Calu3 (cell line): Measurements from ENCODE around the gene C1QTNF5. TPM values are rescaled to one million over a fixed set of nuclear protein-coding genes. Genes with fewer than 3 reads are reported as not detected.

Experiments used
- BruUV-seq: library from RNA; stranded (reverse); fragments of 400-500 nt; replicated peaks from 2 replicates; lab custom pipeline; 2021; lab: Mats Ljungman, UMichigan
- CTCF ChIA-PET: fragments of 300-600 bp; sonication (Branson Sonifier 250); formaldehyde crosslinking; loops from one replicate; lab custom pipeline; 2022; ENCODE audit warnings: antibody characterized with exemption; lab: Charles Lee
- DNase-seq: peaks from one replicate; pipeline ENCODE4 v3.0.0; 2022
- H3K27ac Mint-ChIP-seq: one replicate; pipeline ENCODE4 v1.8.0; 2022; ENCODE audit warnings: mixed read lengths; ENCODE audit not compliant: unreplicated experiment
- H3K27me3 Mint-ChIP-seq: one replicate; pipeline ENCODE4 v1.8.0; 2022; ENCODE audit warnings: mixed read lengths; ENCODE audit not compliant: unreplicated experiment
- H3K36me3 Mint-ChIP-seq: one replicate; pipeline ENCODE4 v1.8.0; 2022; ENCODE audit warnings: mild to moderate bottlenecking, moderate library complexity, mixed read lengths; ENCODE audit not compliant: insufficient read depth, unreplicated experiment
- H3K4me1 Mint-ChIP-seq: one replicate; pipeline ENCODE4 v1.8.0; 2022; ENCODE audit warnings: mild to moderate bottlenecking, low read depth, mixed read lengths; ENCODE audit not compliant: unreplicated experiment
- H3K4me3 Mint-ChIP-seq: one replicate; pipeline ENCODE4 v1.8.0; 2022; ENCODE audit warnings: mild to moderate bottlenecking, low read depth, moderate library complexity, mixed read lengths; ENCODE audit not compliant: unreplicated experiment
- H3K9me3 Mint-ChIP-seq: one replicate; pipeline ENCODE4 v1.8.0; 2022; ENCODE audit warnings: low read depth, mixed read lengths; ENCODE audit not compliant: unreplicated experiment
- intact Hi-C: fragments of 100-400 bp; cut with micrococcal nuclease; formaldehyde crosslinking; loops from one replicate; pipeline ENCODE4 v1.10.0; 2022; ENCODE audit not compliant: unreplicated experiment
- total RNA-seq: library from RNA; stranded (reverse); gene quantifications from 2 replicates; pipeline ENCODE4 v1.2.3, GENCODE V29; 2022
- TF ChIP-seq, protein P1 (sequence below): fragments of 200-600 bp; IDR thresholded peaks from one replicate; pipeline ENCODE4 v1.8.0; 2022; ENCODE audit warnings: antibody characterized with exemption; ENCODE audit not compliant: unreplicated experiment

The C1QTNF5 gene
- total RNA-seq, 1 experiment from 2014 or later: not detected

DNA sequence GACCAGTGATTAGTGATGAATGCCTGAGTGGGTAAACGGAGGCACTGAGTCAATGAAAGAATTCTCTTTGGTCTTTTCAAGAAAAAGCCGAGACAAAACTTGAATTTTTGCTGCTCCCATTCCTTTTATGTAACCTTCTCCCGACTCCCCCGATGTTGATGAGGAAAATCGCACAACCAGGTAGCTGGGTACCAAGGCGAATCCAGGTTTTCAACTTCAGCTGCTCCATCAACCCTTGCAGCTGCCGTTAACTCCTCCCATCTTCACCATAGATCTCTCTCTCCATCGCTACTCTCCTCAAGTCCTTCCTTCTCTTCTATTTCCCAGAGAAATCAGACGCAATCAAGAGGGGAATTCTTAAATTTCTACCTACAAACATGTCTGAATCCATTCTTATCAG, 41.4 kb upstream of the C1QTNF5 start:
- H3K27ac Mint-ChIP-seq: no peak overlapping the region
- CTCF ChIA-PET: interaction anchor here (1.2 to 2.3 kb wide), 2 partner anchors 34 to 93 kb away, joined by 3 to 6 read pairs; no protein-coding TSS in a partner anchor
- no peaks in the 10 kb centered on the region for H3K27me3 Mint-ChIP-seq
- TF ChIP-seq, protein P1, sequence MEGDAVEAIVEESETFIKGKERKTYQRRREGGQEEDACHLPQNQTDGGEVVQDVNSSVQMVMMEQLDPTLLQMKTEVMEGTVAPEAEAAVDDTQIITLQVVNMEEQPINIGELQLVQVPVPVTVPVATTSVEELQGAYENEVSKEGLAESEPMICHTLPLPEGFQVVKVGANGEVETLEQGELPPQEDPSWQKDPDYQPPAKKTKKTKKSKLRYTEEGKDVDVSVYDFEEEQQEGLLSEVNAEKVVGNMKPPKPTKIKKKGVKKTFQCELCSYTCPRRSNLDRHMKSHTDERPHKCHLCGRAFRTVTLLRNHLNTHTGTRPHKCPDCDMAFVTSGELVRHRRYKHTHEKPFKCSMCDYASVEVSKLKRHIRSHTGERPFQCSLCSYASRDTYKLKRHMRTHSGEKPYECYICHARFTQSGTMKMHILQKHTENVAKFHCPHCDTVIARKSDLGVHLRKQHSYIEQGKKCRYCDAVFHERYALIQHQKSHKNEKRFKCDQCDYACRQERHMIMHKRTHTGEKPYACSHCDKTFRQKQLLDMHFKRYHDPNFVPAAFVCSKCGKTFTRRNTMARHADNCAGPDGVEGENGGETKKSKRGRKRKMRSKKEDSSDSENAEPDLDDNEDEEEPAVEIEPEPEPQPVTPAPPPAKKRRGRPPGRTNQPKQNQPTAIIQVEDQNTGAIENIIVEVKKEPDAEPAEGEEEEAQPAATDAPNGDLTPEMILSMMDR: no peak
- H3K36me3 Mint-ChIP-seq: no peaks in the 10 kb centered on the region
- H3K9me3 Mint-ChIP-seq: no peaks in the 10 kb centered on the region
- H3K4me1 Mint-ChIP-seq: no peaks in the 10 kb centered on the region
- H3K4me3 Mint-ChIP-seq: no peak overlapping the region
- intact Hi-C loops: no loop called here
- DNase-seq: no peak
- BruUV-seq: TSS peak; percentile 93

DNA sequence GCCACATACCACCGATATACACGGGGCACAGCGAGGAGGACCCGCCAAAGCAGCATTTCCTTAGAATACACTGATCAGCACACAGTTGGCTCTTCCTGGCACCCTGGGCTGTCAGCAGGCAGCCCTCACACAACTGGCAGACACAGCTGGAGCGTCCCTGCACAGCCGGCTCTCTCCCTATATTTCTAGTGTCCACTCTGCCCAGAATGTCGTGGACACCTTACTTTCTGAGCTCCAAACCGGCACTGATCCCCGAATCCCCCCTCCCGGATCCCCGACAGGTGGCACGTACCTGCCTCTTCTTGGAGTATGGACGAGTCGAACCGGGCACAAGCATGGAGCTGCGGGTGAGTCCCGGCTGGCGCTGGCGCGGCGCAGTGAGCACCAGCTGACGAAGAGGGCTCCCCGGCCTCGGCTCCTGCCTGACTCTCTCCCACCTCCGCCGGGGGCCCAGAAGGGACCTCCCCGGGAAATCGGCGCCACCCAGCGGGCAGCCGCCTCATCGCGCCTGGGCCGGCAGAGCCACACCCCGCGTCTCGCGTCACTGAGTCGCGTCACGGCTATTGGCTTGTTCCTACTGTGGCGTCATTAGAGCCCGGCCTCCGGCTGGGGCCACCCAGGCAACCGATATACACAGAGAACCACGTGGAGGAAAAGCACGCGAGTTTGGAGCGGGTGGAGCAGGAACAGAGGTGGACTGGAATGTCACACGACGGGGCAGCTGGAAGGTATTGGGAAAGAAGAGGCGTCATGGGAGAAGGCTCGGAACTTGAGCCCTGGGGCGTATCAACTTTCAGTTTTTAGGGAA, 40.7 kb upstream of the C1QTNF5 start, which contains the start of gene USP2:
TSS of gene USP2 (minus strand) at position 510 of the 808 bp plus-strand sequence. CDS start 8,210 bp downstream, outside the sequence.
- TF ChIP-seq, protein P1: peak; percentile 64
- H3K4me1 Mint-ChIP-seq: no peaks in the 10 kb centered on the region
- CTCF ChIA-PET: interaction anchor here (0.6 to 2.3 kb wide), 6 partner anchors 10 to 94 kb away, joined by 3 to 8 read pairs (median 4); no protein-coding TSS in a partner anchor
- no TSS peak for BruUV-seq
- no peaks in the 10 kb centered on the region for H3K9me3 Mint-ChIP-seq
- no peak within 1 kb of the TSS for H3K27ac Mint-ChIP-seq
- intact Hi-C loops: no loop called here
- peak; percentile 96 for DNase-seq
- no peaks in the 10 kb centered on the region for H3K36me3 Mint-ChIP-seq
- no peaks in the 10 kb centered on the region for H3K27me3 Mint-ChIP-seq
- no peak within 1 kb of the TSS for H3K4me3 Mint-ChIP-seq

DNA sequence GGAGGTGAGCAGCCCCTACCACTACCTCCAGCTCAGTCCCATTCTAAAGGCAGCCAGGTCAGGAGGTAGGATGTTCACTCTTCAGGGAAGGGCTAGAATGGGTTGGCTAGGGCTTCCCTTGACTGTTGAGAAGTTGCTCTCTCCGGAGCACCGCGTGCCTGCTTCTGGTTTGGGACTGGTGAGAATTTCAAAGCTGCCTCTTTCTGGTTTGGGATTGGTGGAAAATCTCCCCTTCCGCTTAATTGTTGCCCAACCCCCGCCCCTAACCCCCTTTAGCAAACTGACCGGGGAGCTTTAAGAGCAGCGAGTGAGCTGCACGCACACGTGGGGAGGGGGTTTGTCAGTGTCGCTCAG, 40.1 kb upstream of the C1QTNF5 start:
- H3K27me3 Mint-ChIP-seq: no peaks in the 10 kb centered on the region
- no TSS peak for BruUV-seq
- no peaks in the 10 kb centered on the region for H3K9me3 Mint-ChIP-seq
- H3K27ac Mint-ChIP-seq: no peak overlapping the region
- CTCF ChIA-PET: interaction anchor here (0.6 to 2.3 kb wide), 5 partner anchors 11 to 94 kb away, joined by 3 to 8 read pairs (median 4); no protein-coding TSS in a partner anchor
- no peak overlapping the region for H3K4me3 Mint-ChIP-seq
- intact Hi-C loops: no loop called here
- TF ChIP-seq, protein P1: no peak
- DNase-seq: no peak
- H3K36me3 Mint-ChIP-seq: no peaks in the 10 kb centered on the region
- no peaks in the 10 kb centered on the region for H3K4me1 Mint-ChIP-seq

DNA sequence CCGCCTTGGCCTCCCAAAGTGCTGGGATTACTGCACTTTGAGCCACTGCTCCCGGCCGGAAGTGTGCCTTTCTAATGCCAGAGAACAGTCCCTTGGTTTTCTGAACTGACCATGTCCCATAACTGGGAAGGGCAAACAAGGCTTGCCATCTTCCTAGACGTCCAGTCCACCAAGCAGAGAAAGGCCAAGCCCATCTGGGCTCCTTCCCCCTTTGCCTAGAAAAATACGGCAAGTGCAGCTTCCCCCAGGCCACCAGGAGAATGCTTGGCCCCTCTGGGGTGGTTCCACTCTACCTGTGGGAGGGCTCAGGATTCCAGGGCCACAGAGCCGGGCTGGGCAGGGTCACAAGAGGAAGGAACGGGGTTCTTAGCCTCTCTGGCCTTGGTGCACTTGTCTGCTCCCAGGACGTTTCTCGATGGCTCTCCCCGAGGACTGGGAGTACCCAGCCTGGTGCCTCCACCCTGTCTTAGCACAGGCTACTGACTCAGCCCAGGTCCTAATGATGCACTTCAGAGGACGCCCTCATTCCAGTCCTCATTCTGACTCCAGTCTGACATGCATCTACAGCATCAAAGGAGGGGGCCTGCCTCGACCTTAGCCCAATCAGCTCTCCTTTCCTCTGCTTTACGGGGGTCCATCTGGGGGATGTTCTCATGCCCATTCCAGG, 39.6 kb upstream of the C1QTNF5 start:
- Mint-ChIP-seq H3K27me3 (no peaks in the 10 kb centered on the region), H3K27ac (no peak overlapping the region), H3K4me1 (no peaks in the 10 kb centered on the region), H3K9me3 (no peaks in the 10 kb centered on the region), H3K36me3 (no peaks in the 10 kb centered on the region), H3K4me3 (no peak overlapping the region)
- DNase-seq: no peak
- TF ChIP-seq, protein P1: no peak
- CTCF ChIA-PET: interaction anchor here (1.5 to 2.3 kb wide), 2 partner anchors 42 to 95 kb away, joined by 6 to 8 read pairs; no protein-coding TSS in a partner anchor
- no TSS peak for BruUV-seq
- intact Hi-C loops: no loop called here
